Iris pigment epithelial cell (primary cell): ENCODE results near the gene ARMC6.

ENCODE experiments used
- DNase-seq: peaks from one replicate; pipeline ENCODE4 v3.0.0-alpha.2; 2011; ENCODE audit warnings: low read depth

Gene ARMC6

DNA sequence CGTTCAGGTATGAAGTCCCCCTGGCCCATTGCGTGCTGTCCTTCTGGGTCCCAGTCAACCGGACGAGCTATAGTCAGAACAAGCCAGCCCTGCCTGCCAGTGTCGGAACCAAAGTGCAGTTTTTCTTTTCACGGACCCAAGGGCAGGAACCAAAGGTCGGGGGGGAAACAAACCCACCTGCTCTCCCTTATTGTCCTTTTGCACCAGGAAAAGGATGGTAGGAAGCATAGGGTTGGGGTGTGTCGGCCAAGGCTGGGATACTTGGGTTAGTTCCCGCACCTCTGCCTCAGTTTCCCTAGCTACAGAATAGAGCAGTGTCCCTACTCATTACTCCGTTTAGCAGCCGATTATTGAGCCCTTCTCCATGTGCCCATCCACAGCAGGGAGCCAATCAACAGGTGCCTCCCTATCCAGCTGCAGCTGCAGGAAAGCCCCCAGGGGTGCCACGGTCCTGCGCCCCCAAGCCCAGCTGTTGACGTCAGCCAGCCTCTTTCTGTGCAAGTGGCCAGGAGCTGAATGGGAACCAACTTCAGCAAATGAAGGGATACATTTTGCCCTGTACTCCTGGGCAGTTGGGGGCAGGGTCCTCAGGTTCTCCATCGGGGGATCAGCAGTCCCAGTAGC, 21.0 kb downstream of the ARMC6 start:
- DNase-seq = no peak

- no peak for DNase-seq
Observed at GRCh38 chr19:19054939-19055440, 21.6 kb downstream of the ARMC6 start.

- DNase-seq = no peak
Observed at GRCh38 chr19:19055701-19056100, 22.3 kb downstream of the ARMC6 start.

- DNase-seq = no peak
Observed at GRCh38 chr19:19056636-19057275, 23.4 kb downstream of the ARMC6 start.

GRCh38 chr19:19057317-19057716, 23.9 kb downstream of the ARMC6 start:
- no peak for DNase-seq

DNA sequence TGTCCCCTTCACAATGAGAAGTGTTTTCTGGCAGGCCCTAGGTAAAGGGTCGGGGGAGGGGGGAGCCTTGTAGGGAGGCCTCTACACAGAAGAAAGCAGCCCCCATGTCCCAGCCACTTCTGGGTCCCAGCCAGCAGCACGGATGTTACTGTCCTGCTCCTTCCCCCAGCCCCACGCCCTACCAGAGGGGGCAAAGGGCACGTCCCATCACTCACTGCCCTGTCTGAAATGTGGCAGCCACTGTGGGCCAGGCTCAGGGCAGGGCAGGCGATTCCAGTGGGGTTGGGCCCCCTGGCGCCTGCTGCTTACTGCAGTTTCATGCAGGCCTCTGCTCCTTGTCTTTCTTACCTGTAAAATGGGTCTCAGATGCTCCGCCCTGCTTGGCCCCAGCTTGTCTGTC, 24.3 kb downstream of the ARMC6 start:
- DNase-seq = no peak

DNA sequence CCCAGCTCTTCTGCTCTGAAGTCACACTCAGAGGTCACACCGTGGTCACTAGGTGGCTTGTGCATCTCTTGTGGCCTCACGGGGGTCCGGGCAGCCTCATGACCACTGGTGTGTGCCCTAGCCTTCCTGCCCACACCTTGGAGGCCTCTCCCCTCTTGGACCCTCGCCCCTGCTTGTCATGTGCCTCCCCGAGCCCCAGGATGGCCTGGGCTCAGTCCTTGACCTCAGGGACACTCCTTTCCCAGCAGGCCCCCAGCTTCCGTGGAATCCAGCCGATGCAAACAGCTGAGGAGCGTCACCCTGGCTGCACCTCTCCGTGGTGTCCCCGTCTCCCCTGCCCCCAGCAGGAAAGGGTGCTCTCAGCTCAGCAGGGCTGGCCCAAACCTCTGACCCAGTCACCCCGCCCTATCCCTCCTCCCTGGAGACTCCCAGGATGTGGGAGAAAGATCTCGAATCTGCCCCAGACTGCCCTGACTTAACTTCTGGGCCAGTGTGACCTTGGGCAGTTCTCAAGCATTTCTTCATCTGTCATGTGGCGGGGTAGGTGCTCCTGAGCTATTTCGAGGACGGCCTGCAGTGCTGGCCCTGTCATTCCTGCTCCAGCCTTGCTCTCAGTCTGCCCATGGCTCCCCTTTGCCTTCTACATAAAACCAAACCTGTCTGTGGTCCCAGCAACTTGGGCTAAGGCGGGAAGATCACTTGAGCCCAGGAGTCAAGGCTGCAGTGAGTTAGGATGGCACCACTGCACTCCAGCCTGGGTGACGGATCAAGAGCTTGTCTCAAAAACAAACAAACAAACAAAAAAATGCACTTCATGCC, 25.8 kb downstream of the ARMC6 start:
- DNase-seq = no peak

DNA sequence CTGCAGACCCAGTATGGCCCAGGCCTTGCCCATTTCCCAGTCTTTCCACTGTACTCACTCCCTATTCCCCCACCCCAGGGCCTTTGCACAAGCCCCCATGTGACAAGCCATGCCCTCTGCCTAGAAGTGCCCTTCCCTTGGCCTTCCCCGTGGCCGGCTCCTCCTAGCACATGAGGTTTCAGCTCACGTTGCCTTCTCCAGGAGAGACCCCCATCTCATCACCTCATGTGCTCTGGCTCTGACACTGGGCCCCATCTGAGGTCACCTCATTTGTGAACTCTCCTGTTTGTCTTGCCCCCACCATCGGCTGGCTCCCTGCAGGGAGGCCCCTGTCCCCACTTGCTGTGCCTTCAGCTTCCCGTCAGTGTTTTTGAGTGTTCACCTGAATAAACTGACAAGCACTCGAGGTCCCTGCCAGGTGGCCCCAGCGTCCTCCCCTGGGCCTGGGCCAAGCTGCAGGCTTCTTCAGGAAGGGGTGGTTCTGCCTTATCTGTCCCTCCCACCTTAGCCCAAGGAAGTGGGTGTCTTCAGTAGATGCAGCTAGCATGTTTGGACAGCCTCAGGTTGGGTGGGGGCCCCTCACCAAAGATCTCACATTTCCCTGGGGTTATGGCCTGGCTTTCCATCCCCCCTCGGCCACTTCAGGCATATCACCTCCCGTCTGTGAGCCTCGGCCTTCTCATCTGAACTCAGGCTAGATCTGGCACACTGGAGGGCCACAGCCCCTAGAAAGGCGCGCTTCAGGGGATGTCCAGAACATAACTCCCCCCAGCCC, 26.6 kb downstream of the ARMC6 start:
- DNase-seq = no peak

DNA sequence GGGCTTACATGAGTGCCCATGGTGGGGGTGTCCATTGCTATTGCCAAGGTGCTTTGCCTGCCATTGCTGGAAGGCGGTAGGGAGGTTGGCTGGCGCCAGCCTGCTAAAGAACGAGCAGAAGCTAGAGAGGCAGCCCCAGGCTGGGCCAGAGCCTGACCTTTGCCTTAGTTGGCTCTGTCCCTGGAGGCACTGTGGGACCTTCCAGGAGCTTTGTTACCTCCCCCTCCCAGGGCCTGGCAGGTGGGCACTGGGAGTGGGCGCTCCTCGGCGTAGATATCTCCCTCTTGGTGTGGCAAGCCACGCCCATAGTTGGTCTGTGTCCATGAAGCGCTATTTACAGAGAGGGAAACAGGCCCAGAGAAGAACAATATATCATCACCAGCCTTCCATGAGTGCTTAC, 28.1 kb downstream of the ARMC6 start:
- DNase-seq = no peak

DNA sequence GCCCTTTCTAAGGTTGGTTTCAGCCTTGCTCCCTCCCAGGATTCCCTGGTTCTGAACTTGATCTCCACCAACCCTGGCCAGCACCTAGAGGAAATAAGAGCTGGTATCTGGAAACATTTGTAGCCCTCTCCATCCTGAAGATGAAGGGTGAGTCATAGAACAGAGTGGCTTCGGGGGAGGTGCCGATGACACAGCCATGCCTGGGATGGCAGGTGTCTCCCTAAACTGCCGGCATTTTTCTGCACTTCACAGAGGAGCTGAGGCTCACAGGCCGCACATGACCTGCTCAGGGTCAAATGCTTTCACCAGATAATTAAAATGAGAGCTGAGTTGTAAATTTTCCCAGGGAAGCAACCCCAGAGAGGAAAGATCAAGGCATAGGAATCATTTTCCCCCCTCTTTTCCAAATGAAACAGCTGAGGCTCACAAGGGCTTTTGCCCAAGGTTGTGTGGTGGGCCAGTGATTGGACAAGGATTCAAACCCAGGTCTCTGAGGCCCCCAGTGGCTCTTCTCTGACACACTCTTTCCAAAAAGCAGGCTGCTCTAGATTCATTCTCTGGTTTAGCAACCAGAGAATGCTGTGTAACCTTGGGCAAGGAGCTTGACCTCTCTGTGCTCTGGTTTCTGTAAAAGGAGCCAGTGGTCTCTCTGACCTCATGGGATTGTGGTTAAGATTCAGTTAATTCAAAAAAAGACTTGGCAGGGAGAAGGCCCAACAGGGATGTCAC, 29.2 kb downstream of the ARMC6 start:
- DNase-seq = peak; percentile 40

DNA sequence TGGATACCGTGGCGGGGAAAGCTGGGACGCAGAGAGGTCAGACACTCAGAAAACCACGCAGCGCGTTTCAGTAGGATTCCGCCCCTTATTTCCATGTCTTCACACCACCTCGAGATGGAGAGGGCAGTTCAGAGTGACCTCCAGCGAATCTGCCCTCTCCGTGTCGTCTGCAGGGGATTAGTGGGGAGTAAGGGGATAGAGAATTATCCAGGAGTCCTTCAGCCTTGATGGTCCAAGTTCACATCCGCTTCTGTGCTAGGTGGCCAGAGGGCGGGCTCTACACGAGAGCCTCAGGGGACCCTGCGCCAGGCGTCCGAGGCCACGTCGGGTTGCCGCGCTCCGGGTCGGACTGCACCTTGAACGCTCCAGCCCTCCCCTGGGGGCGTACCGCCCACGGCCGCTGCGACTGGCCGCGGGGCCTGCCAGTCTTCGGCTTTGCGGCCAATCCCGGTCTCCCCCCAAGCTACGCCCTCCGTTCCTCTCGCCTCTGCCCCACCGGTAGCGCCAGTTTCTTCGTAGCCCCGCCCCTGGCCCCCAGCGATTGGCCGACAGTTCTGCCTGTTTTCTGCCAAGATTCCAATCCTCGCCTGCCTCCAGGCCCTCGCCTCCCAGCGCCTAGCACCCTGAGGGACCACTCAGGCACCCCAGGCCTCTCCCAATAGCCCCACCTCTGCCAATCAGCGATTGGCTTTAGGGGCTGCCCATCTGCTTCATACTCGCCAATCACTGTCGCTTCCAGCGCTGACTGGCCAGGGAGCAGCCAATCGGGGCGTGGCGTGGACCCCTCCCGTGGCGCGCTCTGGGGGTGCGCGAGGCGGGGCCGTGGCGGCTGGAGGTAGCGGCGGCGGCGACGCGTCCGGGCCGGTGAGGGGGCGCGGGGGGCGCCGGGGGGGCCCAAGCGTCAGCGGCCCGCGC, 30.0 kb downstream of the ARMC6 start, which contains the start of gene SLC25A42:
Gene SLC25A42, plus strand, starts transcription at position 812 of the 915 bp plus-strand sequence. CDS start 32,131 bp downstream, outside the sequence.
- peak; percentile 100 for DNase-seq

DNA sequence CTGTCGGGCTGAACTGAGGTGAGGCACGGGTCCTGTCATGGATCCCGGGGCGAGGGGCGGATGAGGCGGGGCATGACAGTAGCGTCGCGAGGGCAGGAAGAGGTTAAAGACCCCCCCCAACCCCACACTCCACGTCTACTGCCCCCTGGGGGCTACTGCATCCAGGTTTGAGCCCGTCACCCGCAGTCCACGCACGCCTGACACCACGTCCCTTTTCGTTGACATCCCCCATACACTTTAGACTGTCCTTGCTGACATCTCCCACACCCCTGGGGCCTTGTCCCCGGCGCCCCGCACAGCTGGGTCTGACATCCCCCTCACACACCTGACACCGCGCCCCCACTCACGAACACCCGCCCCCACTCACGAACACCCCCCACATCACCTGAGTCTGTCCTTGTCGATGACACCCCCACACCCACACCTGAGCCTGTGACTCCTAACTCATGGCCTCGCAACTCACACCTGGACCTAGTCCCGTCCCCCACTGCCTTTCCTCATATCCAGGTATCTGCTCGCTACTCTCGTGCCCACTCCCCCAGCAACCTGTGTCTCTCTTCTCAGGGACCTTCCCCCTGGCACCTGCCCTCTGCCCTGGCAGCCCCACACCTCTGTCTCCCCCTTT, 30.8 kb downstream of the ARMC6 start:
- no peak for DNase-seq

GRCh38 chr19:19064811-19065745, 31.7 kb downstream of the ARMC6 start:
- peak; percentile 10 for DNase-seq

DNA sequence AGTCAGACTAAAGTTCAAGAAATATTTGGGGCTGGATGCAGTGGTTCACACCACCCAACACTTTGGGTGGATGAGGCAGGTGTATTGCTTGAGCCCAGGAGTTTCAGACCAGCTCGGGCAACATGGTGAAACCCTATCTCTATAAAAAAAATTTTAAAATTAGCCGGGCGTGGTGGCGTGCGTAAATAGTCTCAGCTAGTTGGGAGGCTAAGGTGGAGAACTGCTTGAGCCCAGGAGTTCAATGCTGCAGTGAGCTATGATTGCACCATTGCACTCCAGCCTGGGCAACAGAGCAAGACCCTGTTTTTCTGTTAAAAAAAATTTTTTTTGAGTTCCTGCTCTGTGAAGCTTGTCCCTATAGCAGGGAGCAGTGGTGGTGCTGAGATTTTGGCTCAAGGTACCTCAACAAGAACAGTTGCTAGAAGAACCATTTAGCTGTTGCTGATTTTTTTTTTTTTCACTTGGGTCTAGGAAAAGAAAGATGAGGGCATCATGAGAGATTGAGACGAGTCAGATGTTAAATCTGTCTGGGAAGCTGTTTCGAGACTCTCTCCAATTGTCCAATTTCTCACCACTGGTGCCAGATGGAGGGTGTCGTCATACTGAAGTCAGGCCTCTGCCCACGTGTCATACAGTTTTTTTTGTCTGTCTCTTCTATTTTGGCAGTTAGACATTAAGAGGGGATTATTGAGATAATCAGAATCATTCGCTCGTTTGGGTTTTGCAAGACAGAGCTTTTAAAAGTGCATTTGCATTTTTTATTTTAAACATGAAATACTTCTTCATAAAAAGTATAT, 34.1 kb downstream of the ARMC6 start:
- DNase-seq = no peak

- no peak for DNase-seq
Observed at GRCh38 chr19:19068659-19069654, 35.6 kb downstream of the ARMC6 start.

DNA sequence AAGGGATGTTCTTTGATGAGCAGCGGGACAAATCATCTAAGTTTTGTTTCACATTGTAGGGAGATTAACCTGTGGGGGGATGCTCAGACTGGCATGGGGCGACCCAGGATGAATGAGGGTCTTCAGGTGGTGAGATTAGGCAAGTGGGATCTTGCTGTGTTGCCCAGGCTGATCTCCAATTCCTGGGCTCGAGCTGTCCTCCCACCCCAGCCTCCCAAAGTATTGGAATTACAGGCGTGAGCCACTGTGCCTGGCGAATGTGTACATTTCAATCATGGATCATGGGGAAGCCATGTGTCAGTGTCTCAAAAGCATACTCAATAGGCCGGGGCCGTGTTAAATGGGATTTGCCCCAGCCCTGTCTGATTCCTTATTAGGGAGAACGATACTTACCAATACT, 38.5 kb downstream of the ARMC6 start:
- DNase-seq = no peak
